IPS DF 6.9 (cell line): ENCODE data around the gene CSPG5.

Source experiments
- DNase-seq: peaks from one replicate; pipeline ENCODE4 v3.0.0-alpha.2; 2013; ENCODE audit warnings: low read depth, low spot score
- H3K27ac ChIP-seq: one replicate; pipeline ENCODE4 v1.5.1; 2013; ENCODE audit warnings: low read length, control low read depth
- H3K27me3 ChIP-seq: 2 replicates; pipeline ENCODE4 v1.6.1; 2013; ENCODE audit warnings: mild to moderate bottlenecking, low read length; ENCODE audit not compliant: control insufficient read depth, insufficient read depth
- H3K36me3 ChIP-seq: 2 replicates; pipeline ENCODE4 v1.6.1; 2013; ENCODE audit warnings: low read length; ENCODE audit not compliant: control insufficient read depth, insufficient read depth
- H3K4me1 ChIP-seq: 2 replicates; pipeline ENCODE4 v1.6.1; 2013; ENCODE audit warnings: low read length; ENCODE audit not compliant: control insufficient read depth, insufficient read depth
- H3K4me3 ChIP-seq: 2 replicates; pipeline ENCODE4 v1.5.1; 2013; ENCODE audit warnings: mild to moderate bottlenecking, low read length
- H3K9me3 ChIP-seq: 2 replicates; pipeline ENCODE4 v1.6.1; 2013; ENCODE audit warnings: low read length, inconsistent platforms; ENCODE audit not compliant: control insufficient read depth, insufficient read depth
- WGBS: extraction: QIAGEN DNeasy Blood & Tissue Kit; methylation state at CpG from one replicate; pipeline ENCODE4 v1.1.7; 2013; ENCODE audit warnings: mixed read lengths, missing lambda C conversion rate; ENCODE audit not compliant: insufficient read length, insufficient coverage; 5-methylcytosine and 5-hydroxymethylcytosine counted together

The CSPG5 gene

DNA sequence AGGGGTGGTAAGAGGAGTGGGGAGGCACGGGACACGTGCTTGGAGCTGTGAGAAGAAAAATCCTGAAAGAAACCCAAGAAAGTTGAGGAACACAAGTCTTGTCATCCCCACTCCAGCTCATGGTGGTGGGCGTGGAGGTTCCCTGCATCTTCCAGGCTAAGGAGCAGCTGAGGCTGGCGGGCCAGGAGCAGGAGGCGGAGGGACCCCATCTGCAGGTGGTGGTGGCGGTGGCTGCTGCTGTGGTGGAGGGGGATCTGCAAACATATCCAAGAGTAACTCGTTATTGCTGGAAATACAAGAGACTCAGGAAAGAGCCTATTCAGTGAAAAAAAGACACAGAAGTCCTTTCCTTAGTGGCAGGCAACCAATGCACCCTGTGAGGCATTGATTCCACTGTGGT lies 9.4 kb upstream of the CSPG5 start:
- no CpG with 5 or more reads among the region's 7 CpGs for whole genome bisulfite sequencing

GRCh38 chr3:47586746-47587145 lies 8.1 kb upstream of the CSPG5 start:
- no peak for DNase-seq
- H3K4me1 ChIP-seq = no peaks in the 10 kb centered on the region; the same call in 1 of the 2 replicates
- H3K4me3 ChIP-seq = no peak overlapping the region
- H3K36me3 ChIP-seq = peaks cover 20% of the 10 kb centered on the region
- no peaks in the 10 kb centered on the region for H3K9me3 ChIP-seq
- no peaks in the 10 kb centered on the region for H3K27me3 ChIP-seq
- WGBS = no CpG with 5 or more reads among the region's 6 CpGs
- no peak overlapping the region for H3K27ac ChIP-seq

More for the DNA sequence above, 9.4 kb upstream of the CSPG5 start:
- Histone ChIP-seq H3K4me1 (no peaks in the 10 kb centered on the region; the same call in 1 of the 2 replicates), H3K4me3 (no peak overlapping the region), H3K27ac (no peak overlapping the region), H3K27me3 (no peaks in the 10 kb centered on the region), H3K9me3 (no peaks in the 10 kb centered on the region), H3K36me3 (peaks cover 20% of the 10 kb centered on the region)
- no peak for DNase-seq

GRCh38 chr3:47583320-47584075 lies 4.8 kb upstream of the CSPG5 start:
- Histone ChIP-seq H3K4me1 (no peaks in the 10 kb centered on the region; the same call in 1 of the 2 replicates), H3K27me3 (peaks cover 6% of the 10 kb centered on the region; the same call in 1 of the 2 replicates), H3K36me3 (peaks cover 9% of the 10 kb centered on the region), H3K4me3 (no peak overlapping the region), H3K9me3 (no peaks in the 10 kb centered on the region), H3K27ac (no peak overlapping the region)
- DNase-seq = no peak
- no CpG with 5 or more reads among the region's 3 CpGs for WGBS

- no peaks in the 10 kb centered on the region for H3K9me3 ChIP-seq
- DNase-seq = no peak
- no CpG with 5 or more reads among the region's 4 CpGs for WGBS
- H3K27me3 ChIP-seq = peaks cover 10% of the 10 kb centered on the region; the same call in 1 of the 2 replicates
- no peaks in the 10 kb centered on the region; the same call in 1 of the 2 replicates for H3K4me1 ChIP-seq
- no peak overlapping the region for H3K27ac ChIP-seq
- H3K4me3 ChIP-seq = no peak overlapping the region
- no peaks in the 10 kb centered on the region; the same call in 1 of the 2 replicates for H3K36me3 ChIP-seq
These were observed 3.2 kb upstream of the CSPG5 start for GRCh38 chr3:47581835-47582234.

DNA sequence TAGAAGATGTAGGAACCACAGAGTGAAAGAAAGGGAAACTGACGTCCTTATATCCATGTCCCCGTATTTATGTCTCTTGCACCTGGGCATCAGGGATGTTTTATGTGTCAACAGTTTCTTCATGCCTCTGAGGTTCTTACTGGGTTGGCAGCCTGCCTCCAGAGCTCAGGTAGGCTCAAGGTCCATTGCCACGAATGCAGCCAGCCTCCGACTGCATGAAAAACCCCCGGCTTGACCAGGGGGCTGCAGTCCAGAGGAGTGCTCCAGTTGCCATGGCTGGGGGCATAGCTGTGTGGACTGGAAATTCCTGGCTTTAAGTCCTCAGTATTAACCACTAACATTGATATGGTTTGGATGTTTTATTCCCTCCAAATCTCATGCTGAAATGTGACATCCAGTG lies 2.8 kb upstream of the CSPG5 start:
- no peaks in the 10 kb centered on the region for H3K9me3 ChIP-seq
- no peaks in the 10 kb centered on the region for H3K36me3 ChIP-seq
- H3K4me3 ChIP-seq = no peak overlapping the region
- no CpG with 5 or more reads among the region's 5 CpGs for WGBS
- DNase-seq = no peak
- H3K27ac ChIP-seq = no peak overlapping the region
- H3K27me3 ChIP-seq = peaks cover 10% of the 10 kb centered on the region; the same call in 1 of the 2 replicates
- H3K4me1 ChIP-seq = no peaks in the 10 kb centered on the region; the same call in 1 of the 2 replicates

- Histone ChIP-seq H3K4me1 (no peaks in the 10 kb centered on the region; the same call in 1 of the 2 replicates), H3K27ac (no peak overlapping the region), H3K27me3 (peaks cover 10% of the 10 kb centered on the region; the same call in 1 of the 2 replicates), H3K9me3 (no peaks in the 10 kb centered on the region), H3K36me3 (no peaks in the 10 kb centered on the region), H3K4me3 (no peak overlapping the region)
- DNase-seq = no peak
- no CpG with 5 or more reads among the region's 4 CpGs for WGBS
These were observed 1.8 kb upstream of the CSPG5 start for GRCh38 chr3:47580481-47580880.

DNA sequence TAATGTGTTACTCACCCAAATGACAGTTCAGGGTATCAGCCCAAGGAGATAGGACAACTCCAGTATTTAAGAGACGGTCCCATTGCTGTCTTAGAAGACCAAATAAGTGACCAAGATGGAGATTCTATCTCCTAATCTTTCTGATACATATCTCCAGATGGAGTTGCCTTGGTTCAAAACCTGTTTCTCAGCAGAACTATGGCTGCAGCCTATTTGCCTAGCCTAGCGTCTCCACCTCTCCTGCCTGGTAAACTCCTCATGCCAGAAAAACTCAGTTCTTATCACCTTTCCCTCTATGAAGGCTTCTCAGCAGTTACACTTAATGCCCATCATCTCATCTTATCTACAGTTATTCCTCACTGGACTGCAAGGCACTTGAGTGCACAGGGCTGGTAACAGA lies 1.2 kb upstream of the CSPG5 start:
- Histone ChIP-seq H3K36me3 (no peaks in the 10 kb centered on the region), H3K9me3 (no peaks in the 10 kb centered on the region), H3K27me3 (peaks cover 10% of the 10 kb centered on the region; the same call in 1 of the 2 replicates), H3K27ac (no peak overlapping the region), H3K4me1 (no peaks in the 10 kb centered on the region; the same call in 1 of the 2 replicates), H3K4me3 (no peak overlapping the region)
- DNase-seq = no peak
- WGBS = no CpG with 5 or more reads among the region's 2 CpGs

DNA sequence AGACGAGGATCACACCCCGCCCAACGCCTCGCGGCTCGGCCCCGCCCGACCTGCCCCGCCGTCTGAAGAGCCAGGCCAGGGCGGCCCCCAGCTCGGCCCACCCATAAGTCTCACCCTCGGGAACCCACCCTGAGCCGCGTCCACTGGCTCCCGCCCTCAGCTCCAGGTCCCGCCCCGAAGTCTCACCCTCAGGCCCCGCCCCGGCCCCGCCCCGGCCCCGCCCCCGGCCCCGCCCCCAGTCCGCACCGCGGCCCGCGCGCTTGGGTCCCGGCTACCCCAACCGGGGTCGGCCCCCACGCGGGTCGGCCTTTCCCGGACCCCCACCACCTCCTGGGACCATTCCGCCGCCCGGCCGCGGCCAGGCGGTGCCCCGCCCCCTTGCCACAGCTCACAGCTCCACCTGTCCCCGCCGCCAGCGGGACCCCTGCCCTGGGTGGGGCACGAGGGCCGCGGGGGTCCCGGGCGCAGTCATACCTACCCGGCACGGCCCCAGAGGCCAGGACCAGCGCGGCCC lies 489 bp downstream of the CSPG5 start:
- no peak for DNase-seq
- no CpG with 5 or more reads among the region's 57 CpGs for WGBS
- Histone ChIP-seq H3K4me1 (no peaks in the 10 kb centered on the region; the same call in 1 of the 2 replicates), H3K27me3 (peaks cover 10% of the 10 kb centered on the region; the same call in 1 of the 2 replicates), H3K9me3 (no peaks in the 10 kb centered on the region), H3K36me3 (no peaks in the 10 kb centered on the region), H3K27ac (no peak overlapping the region), H3K4me3 (peak overlapping the region; percentile 58; the same call in 1 of the 2 replicates)

- peaks cover 10% of the 10 kb centered on the region; the same call in 1 of the 2 replicates for H3K27me3 ChIP-seq
- DNase-seq = no peak
- no peaks in the 10 kb centered on the region; the same call in 1 of the 2 replicates for H3K4me1 ChIP-seq
- H3K4me3 ChIP-seq = peak overlapping the region; percentile 58; the same call in 1 of the 2 replicates
- no peak overlapping the region for H3K27ac ChIP-seq
- H3K9me3 ChIP-seq = no peaks in the 10 kb centered on the region
- no peaks in the 10 kb centered on the region for H3K36me3 ChIP-seq
- WGBS = no CpG with 5 or more reads among the region's 49 CpGs
These were observed 1.0 kb downstream of the CSPG5 start for GRCh38 chr3:47577583-47578118.
